IMR-90 (cell line): Measurements from ENCODE around the gene SLC12A7. TPM values are rescaled to one million over a fixed set of nuclear protein-coding genes. Genes with fewer than 3 reads are reported as not detected.

Experiments used
- ATAC-seq: fragments of 200-7000 bp; cut with Tn5 transposase; 2 replicates; pipeline ENCODE4 v1.9.1; 2020; ENCODE audit warnings: low read depth, mild to moderate bottlenecking, moderate library complexity
- BruUV-seq: library from RNA; stranded (reverse); fragments of 400-500 nt; replicated peaks from 2 replicates; lab custom pipeline; 2021; lab: Mats Ljungman, UMichigan
- CTCF ChIA-PET: fragments of 300-600 bp; formaldehyde crosslinking; extraction: SDS; loops from one replicate; lab custom pipeline; 2021; ENCODE audit warnings: antibody characterized with exemption; lab: Yijun Ruan, JAX
- POLR2A ChIA-PET: fragments of 300-600 bp; sonication (Branson Sonifier 250); formaldehyde crosslinking; loops from one replicate; lab custom pipeline; 2022; ENCODE audit warnings: antibody characterized with exemption; ENCODE audit not compliant: unreplicated experiment; lab: Charles Lee
- DNase-seq: peaks from one replicate; pipeline ENCODE4 v3.0.0; 2013
- H2AFZ ChIP-seq: replicated peaks from 2 replicates; pipeline ENCODE3; 2013; ENCODE audit warnings: low read length, mild to moderate bottlenecking; ENCODE audit not compliant: poor library complexity
- H2AK5ac ChIP-seq: 2 replicates; pipeline ENCODE4 v1.6.1; 2013; ENCODE audit warnings: low read depth, low read length, inconsistent platforms
- H2AK9ac ChIP-seq: replicated peaks from 2 replicates; pipeline ENCODE3; 2013; ENCODE audit warnings: mild to moderate bottlenecking, low read depth, low read length, moderate library complexity; ENCODE audit not compliant: poor library complexity
- H2BK120ac ChIP-seq: 2 replicates; pipeline ENCODE4 v1.6.1; 2013; ENCODE audit warnings: low read depth, low read length, inconsistent platforms
- H2BK15ac ChIP-seq: 3 replicates; pipeline ENCODE4 v1.6.1; 2013; ENCODE audit warnings: low read depth, low read length, inconsistent platforms
- H2BK20ac ChIP-seq: 2 replicates; pipeline ENCODE4 v1.6.1; 2013; ENCODE audit warnings: low read depth, mild to moderate bottlenecking, inconsistent platforms, low read length, moderate library complexity
- H2BK5ac ChIP-seq: 2 replicates; pipeline ENCODE4 v1.6.1; 2013; ENCODE audit warnings: mild to moderate bottlenecking, low read depth, low read length, inconsistent platforms; ENCODE audit not compliant: poor library complexity, severe bottlenecking
- H3K14ac ChIP-seq: replicated peaks from 2 replicates; pipeline ENCODE4 v1.6.1; 2013; ENCODE audit warnings: low read depth, low read length, inconsistent platforms
- H3K18ac ChIP-seq: 2 replicates; pipeline ENCODE4 v1.6.1; 2013; ENCODE audit warnings: low read depth, low read length, control low read depth
- H3K23ac ChIP-seq: 2 replicates; pipeline ENCODE4 v1.6.1; 2013; ENCODE audit warnings: low read depth, low read length, inconsistent platforms
- H3K27ac ChIP-seq: 2 replicates; pipeline ENCODE4 v1.5.1; 2013; ENCODE audit warnings: mild to moderate bottlenecking, control low read depth, low read length; ENCODE audit not compliant: insufficient read depth
- H3K27me3 ChIP-seq: 2 replicates; pipeline ENCODE4 v1.6.1; 2013; ENCODE audit warnings: low read length; ENCODE audit not compliant: control insufficient read depth, insufficient read depth
- H3K36me3 ChIP-seq: 2 replicates; pipeline ENCODE4 v1.6.1; 2013; ENCODE audit warnings: low read length, mixed read lengths; ENCODE audit not compliant: control insufficient read depth, insufficient read depth
- H3K4ac ChIP-seq: 2 replicates; pipeline ENCODE4 v1.6.1; 2013; ENCODE audit warnings: low read depth, low read length, inconsistent platforms
- H3K4me1 ChIP-seq: 2 replicates; pipeline ENCODE4 v1.6.1; 2013; ENCODE audit warnings: low read length, mixed read lengths; ENCODE audit not compliant: control insufficient read depth, insufficient read depth
- H3K4me2 ChIP-seq: 2 replicates; pipeline ENCODE4 v1.6.1; 2013; ENCODE audit warnings: low read depth, mild to moderate bottlenecking, control low read depth, low read length, moderate library complexity
- H3K4me3 ChIP-seq: 2 replicates; pipeline ENCODE4 v1.5.1; 2013; ENCODE audit warnings: low read depth, mild to moderate bottlenecking, control low read depth, low read length, moderate library complexity; ENCODE audit not compliant: insufficient read depth
- H3K56ac ChIP-seq: 2 replicates; pipeline ENCODE4 v1.6.1; 2013; ENCODE audit warnings: low read length, inconsistent platforms; ENCODE audit not compliant: insufficient read depth; ENCODE audit errors: extremely low read depth
- H3K79me1 ChIP-seq, 2 experiments: 2 replicates each; pipeline ENCODE4 v1.6.1; 2013; ENCODE audit warnings: low read length in 2 of 2, inconsistent platforms in 1 of 2, low read depth in 1 of 2
- H3K9ac ChIP-seq: 2 replicates; pipeline ENCODE4 v1.6.1; 2013; ENCODE audit warnings: low read depth, low read length, control low read depth
- H3K9me1 ChIP-seq: 2 replicates; pipeline ENCODE4 v1.6.1; 2013; ENCODE audit warnings: low read length, inconsistent platforms; ENCODE audit not compliant: insufficient read depth
- H3K9me3 ChIP-seq: 2 replicates; pipeline ENCODE4 v1.6.1; 2013; ENCODE audit warnings: low read length; ENCODE audit not compliant: control insufficient read depth, insufficient read depth
- H4K20me1 ChIP-seq: 2 replicates; pipeline ENCODE4 v1.6.1; 2013; ENCODE audit warnings: low read length, inconsistent platforms; ENCODE audit not compliant: insufficient read depth
- H4K5ac ChIP-seq: 2 replicates; pipeline ENCODE4 v1.6.1; 2013; ENCODE audit warnings: mild to moderate bottlenecking, low read depth, low read length, control low read depth
- H4K8ac ChIP-seq, 2 experiments: 2 replicates each; pipeline ENCODE4 v1.6.1; 2013; ENCODE audit warnings: low read depth in 2 of 2, low read length in 2 of 2, control low read depth in 1 of 2, inconsistent platforms in 1 of 2
- H4K91ac ChIP-seq: 2 replicates; pipeline ENCODE4 v1.6.1; 2013; ENCODE audit warnings: low read depth, low read length, inconsistent platforms; ENCODE audit not compliant: insufficient read depth
- BHLHE40 ChIP-seq: fragments of 150-350 bp; IDR thresholded peaks from 2 replicates; pipeline ENCODE4 v1.6.1; 2016; ENCODE audit warnings: mild to moderate bottlenecking, low read depth, low read length
- CEBPB ChIP-seq: IDR thresholded peaks from 2 replicates; pipeline ENCODE4 v1.6.1; 2012; ENCODE audit warnings: low read depth, low read length, improper control_type of control experiment
- CHD1 ChIP-seq: IDR thresholded peaks from 2 replicates; pipeline ENCODE4 v1.6.1; 2012; ENCODE audit warnings: low read depth, low read length, improper control_type of control experiment
- FOS ChIP-seq: fragments of 150-350 bp; IDR thresholded peaks from 2 replicates; pipeline ENCODE4 v1.6.1; 2016; ENCODE audit warnings: low read depth, low read length
- MAFK ChIP-seq: IDR thresholded peaks from 2 replicates; pipeline ENCODE4 v1.6.1; 2012; ENCODE audit warnings: low read depth, low read length, improper control_type of control experiment
- MAZ ChIP-seq: IDR thresholded peaks from 2 replicates; pipeline ENCODE4 v1.6.1; 2012; ENCODE audit warnings: low read depth, mild to moderate bottlenecking, low read length, improper control_type of control experiment, moderate library complexity, borderline replicate concordance
- MXI1 ChIP-seq: IDR thresholded peaks from 2 replicates; pipeline ENCODE4 v1.6.1; 2012; ENCODE audit warnings: low read depth, mild to moderate bottlenecking, low read length, moderate library complexity, borderline replicate concordance
- NFE2L2 ChIP-seq: fragments of 150-350 bp; IDR thresholded peaks from 2 replicates; pipeline ENCODE4 v1.6.1; 2016; ENCODE audit warnings: low read depth, mild to moderate bottlenecking, low read length
- POLR2A ChIP-seq: IDR thresholded peaks from 2 replicates; pipeline ENCODE4 v1.6.1; 2012; ENCODE audit warnings: mild to moderate bottlenecking, low read depth, low read length
- RAD21 ChIP-seq: IDR thresholded peaks from 2 replicates; pipeline ENCODE4 v1.6.1; 2012; ENCODE audit warnings: low read length, improper control_type of control experiment
- RCOR1 ChIP-seq: IDR thresholded peaks from 2 replicates; pipeline ENCODE4 v1.6.1; 2012; ENCODE audit warnings: mild to moderate bottlenecking, low read length, improper control_type of control experiment; ENCODE audit not compliant: insufficient replicate concordance
- RFX5 ChIP-seq: IDR thresholded peaks from 2 replicates; pipeline ENCODE4 v1.8.0; 2012; ENCODE audit warnings: low read depth, mild to moderate bottlenecking, low read length, moderate library complexity
- SMC3 ChIP-seq: fragments of 150-350 bp; IDR thresholded peaks from 2 replicates; pipeline ENCODE4 v1.6.1; 2016; ENCODE audit warnings: low read depth, mild to moderate bottlenecking, antibody characterized with exemption, low read length, moderate library complexity
- WGBS, 2 experiments: methylation state at CpG; one replicate each; pipeline versions ENCODE4 v1.1.5 to v1.1.7; 2013; ENCODE audit warnings: missing lambda C conversion rate in 2 of 2; ENCODE audit not compliant: insufficient read length in 1 of 2; ENCODE audit errors: extremely low coverage in 2 of 2; 5-methylcytosine and 5-hydroxymethylcytosine counted together
- dilution Hi-C: fragments of 300-500 bp; cut with HindIII; formaldehyde crosslinking; loops from one replicate; pipeline ENCODE4 v1.14.3; 2018; ENCODE audit warnings: low sequenced_read_pairs; ENCODE audit not compliant: unreplicated experiment
- in situ Hi-C: fragments of 300-500 bp; cut with MboI; formaldehyde crosslinking; loops from 3 replicates; pipeline ENCODE4 v1.14.3; 2019; ENCODE audit warnings: low sequenced_read_pairs, inconsistent platforms, mixed read lengths
- intact Hi-C: fragments of 100-400 bp; cut with micrococcal nuclease; formaldehyde crosslinking; loops from 2 replicates; pipeline ENCODE4 v1.10.0; 2022
- polyA plus RNA-seq, 3 experiments: library from polyadenylated mRNA; depleted of rRNA; stranded (reverse); fragments of >200 nt; gene quantifications; 2 replicates each; pipeline ENCODE4 v1.2.3, GENCODE V29; 2012; ENCODE audit warnings: low replicate concordance in 1 of 3
- total RNA-seq: library from RNA; depleted of rRNA; stranded (reverse); fragments of >200 nt; gene quantifications from 2 replicates; pipeline ENCODE4 v1.2.3, GENCODE V29; 2012
- TF ChIP-seq, protein P1 (sequence below): conservative IDR thresholded peaks from 2 replicates; pipeline ENCODE4 v1.5.1; 2012; ENCODE audit warnings: mild to moderate bottlenecking, low read depth, low read length, improper control_type of control experiment
- TF ChIP-seq, protein P2 (sequence below): fragments of 150-350 bp; IDR thresholded peaks from 2 replicates; pipeline ENCODE4 v1.6.1; 2017; ENCODE audit warnings: mild to moderate bottlenecking, antibody characterized with exemption, low read length, low read depth
- TF ChIP-seq, protein P3 (sequence below): fragments of 150-350 bp; IDR thresholded peaks from 2 replicates; pipeline ENCODE4 v1.6.1; 2016; ENCODE audit warnings: low read depth, mild to moderate bottlenecking, low read length, moderate library complexity, borderline replicate concordance

The SLC12A7 gene
- total and polyA plus RNA-seq, 2 of the 4 experiments (the other 2 are of a cell fraction) = 3.0 to 6.1 TPM

DNA sequence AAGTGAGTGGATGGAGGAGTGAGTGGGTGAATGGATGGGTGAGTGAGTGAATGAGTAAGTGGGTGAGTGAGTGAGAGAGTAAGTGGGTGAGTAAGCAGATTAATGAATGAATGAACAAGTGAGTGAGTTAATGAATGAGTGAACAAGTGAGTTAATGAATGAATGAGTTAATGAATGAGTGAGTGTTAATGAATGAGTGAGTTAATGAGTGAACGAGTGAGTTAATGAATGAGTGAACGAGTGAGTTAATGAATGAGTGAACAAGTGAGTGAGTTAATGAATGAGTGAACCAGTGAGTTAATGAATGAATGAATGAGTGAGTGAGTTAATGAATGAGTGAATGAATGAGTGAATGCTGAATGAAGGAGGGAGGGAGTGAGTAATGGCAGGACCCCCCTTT is 76.9 kb downstream of the SLC12A7 start:
- no peak overlapping the region for H2BK5ac ChIP-seq
- H3K9ac ChIP-seq = no peak overlapping the region
- TF ChIP-seq CEBPB (no peak), FOS (no peak), POLR2A (no peak), RFX5 (no peak), MAZ (no peak), CHD1 (no peak), NFE2L2 (no peak), MXI1 (no peak), MAFK (no peak), SMC3 (no peak), RCOR1 (no peak), BHLHE40 (no peak), RAD21 (no peak)
- TF ChIP-seq, protein P1, sequence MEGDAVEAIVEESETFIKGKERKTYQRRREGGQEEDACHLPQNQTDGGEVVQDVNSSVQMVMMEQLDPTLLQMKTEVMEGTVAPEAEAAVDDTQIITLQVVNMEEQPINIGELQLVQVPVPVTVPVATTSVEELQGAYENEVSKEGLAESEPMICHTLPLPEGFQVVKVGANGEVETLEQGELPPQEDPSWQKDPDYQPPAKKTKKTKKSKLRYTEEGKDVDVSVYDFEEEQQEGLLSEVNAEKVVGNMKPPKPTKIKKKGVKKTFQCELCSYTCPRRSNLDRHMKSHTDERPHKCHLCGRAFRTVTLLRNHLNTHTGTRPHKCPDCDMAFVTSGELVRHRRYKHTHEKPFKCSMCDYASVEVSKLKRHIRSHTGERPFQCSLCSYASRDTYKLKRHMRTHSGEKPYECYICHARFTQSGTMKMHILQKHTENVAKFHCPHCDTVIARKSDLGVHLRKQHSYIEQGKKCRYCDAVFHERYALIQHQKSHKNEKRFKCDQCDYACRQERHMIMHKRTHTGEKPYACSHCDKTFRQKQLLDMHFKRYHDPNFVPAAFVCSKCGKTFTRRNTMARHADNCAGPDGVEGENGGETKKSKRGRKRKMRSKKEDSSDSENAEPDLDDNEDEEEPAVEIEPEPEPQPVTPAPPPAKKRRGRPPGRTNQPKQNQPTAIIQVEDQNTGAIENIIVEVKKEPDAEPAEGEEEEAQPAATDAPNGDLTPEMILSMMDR = no peak
- TF ChIP-seq, protein P2, sequence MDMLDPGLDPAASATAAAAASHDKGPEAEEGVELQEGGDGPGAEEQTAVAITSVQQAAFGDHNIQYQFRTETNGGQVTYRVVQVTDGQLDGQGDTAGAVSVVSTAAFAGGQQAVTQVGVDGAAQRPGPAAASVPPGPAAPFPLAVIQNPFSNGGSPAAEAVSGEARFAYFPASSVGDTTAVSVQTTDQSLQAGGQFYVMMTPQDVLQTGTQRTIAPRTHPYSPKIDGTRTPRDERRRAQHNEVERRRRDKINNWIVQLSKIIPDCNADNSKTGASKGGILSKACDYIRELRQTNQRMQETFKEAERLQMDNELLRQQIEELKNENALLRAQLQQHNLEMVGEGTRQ = no peak
- TF ChIP-seq, protein P3, sequence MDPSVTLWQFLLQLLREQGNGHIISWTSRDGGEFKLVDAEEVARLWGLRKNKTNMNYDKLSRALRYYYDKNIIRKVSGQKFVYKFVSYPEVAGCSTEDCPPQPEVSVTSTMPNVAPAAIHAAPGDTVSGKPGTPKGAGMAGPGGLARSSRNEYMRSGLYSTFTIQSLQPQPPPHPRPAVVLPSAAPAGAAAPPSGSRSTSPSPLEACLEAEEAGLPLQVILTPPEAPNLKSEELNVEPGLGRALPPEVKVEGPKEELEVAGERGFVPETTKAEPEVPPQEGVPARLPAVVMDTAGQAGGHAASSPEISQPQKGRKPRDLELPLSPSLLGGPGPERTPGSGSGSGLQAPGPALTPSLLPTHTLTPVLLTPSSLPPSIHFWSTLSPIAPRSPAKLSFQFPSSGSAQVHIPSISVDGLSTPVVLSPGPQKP = no peak
- DNase-seq (no peak), ATAC-seq (no peak)
- peaks cover 2% of the 10 kb centered on the region; the same call in 1 of the 2 replicates for H3K9me3 ChIP-seq
- WGBS, 2 experiments = 80 to 100% methylated on average over 2 of the region's 2 CpGs
- no peak overlapping the region for H4K8ac ChIP-seq
- no peak overlapping the region for H3K4ac ChIP-seq
- no peaks in the 10 kb centered on the region for H3K4me1 ChIP-seq
- intact Hi-C loops = no loop called here
- H3K9me1 ChIP-seq = no peaks in the 10 kb centered on the region
- ChIA-PET POLR2A (no interaction called here), CTCF (interaction anchor here (0.7 kb wide), 1 partner anchor 489 kb away, joined by 3 read pairs; the partner anchor contains the start of gene LPCAT1)
- H3K23ac ChIP-seq = no peak overlapping the region
- H3K79me1 ChIP-seq = no peaks in the 10 kb centered on the region
- no peak overlapping the region for H3K14ac ChIP-seq
- no peak overlapping the region for H3K4me3 ChIP-seq
- H2BK15ac ChIP-seq = no peak overlapping the region
- no peak overlapping the region for H3K18ac ChIP-seq
- H2BK120ac ChIP-seq = no peak overlapping the region
- H3K27ac ChIP-seq = no peak overlapping the region
- H2AFZ ChIP-seq = no peak overlapping the region
- dilution Hi-C loops = no loop called here
- H4K91ac ChIP-seq = no peak overlapping the region
- no TSS peak for BruUV-seq
- H4K20me1 ChIP-seq = no peaks in the 10 kb centered on the region
- H2AK5ac ChIP-seq = no peak overlapping the region
- H2AK9ac ChIP-seq = no peak overlapping the region
- no peaks in the 10 kb centered on the region for H3K36me3 ChIP-seq
- no peak overlapping the region for H2BK20ac ChIP-seq
- no peak overlapping the region for H4K5ac ChIP-seq
- peaks cover 9% of the 10 kb centered on the region; the same call in 1 of the 2 replicates for H3K27me3 ChIP-seq
- in situ Hi-C loops = no loop called here
- no peak overlapping the region for H3K4me2 ChIP-seq
- no peak overlapping the region for H3K56ac ChIP-seq
